Stomach (tissue), 9 donors: ENCODE results near the gene DYNC1H1. TPM values are rescaled to one million over a fixed set of nuclear protein-coding genes. Genes with fewer than 3 reads are reported as not detected.

Experiments
- DNase-seq, 2 donors: peaks; one replicate each; pipeline versions ENCODE4 v3.0.0 to v3.0.0-alpha.2; 2013 to 2019
- H3K27ac ChIP-seq, 5 donors: fragments of 200-600 bp in 4 of 5; sonication (generic) in 4 of 5; one replicate each; pipeline ENCODE4 v1.5.1; 2013 to 2019; ENCODE audit warnings: mild to moderate bottlenecking in 1 of 5, moderate library complexity in 1 of 5
- H3K27me3 ChIP-seq, 3 donors: fragments of 200-600 bp; sonication (generic); one replicate each; pipeline ENCODE4 v1.5.1; 2017 to 2019; ENCODE audit warnings: mixed run types in 1 of 3
- H3K36me3 ChIP-seq, 4 donors: fragments of 200-600 bp; sonication (generic); 1 replicate in 3 of 4; 2 replicates in 1 of 4; pipeline ENCODE4 v1.5.1; 2016 to 2019
- H3K4me1 ChIP-seq, 4 donors: fragments of 200-600 bp; sonication (generic); one replicate each; pipeline ENCODE4 v1.5.1; 2016 to 2019
- H3K4me3 ChIP-seq, 4 donors: fragments of 200-600 bp; sonication (generic) in 3 of 4; one replicate each; pipeline ENCODE4 v1.5.1; 2016 to 2019; ENCODE audit warnings: mild to moderate bottlenecking in 1 of 4
- H3K9me3 ChIP-seq, 4 donors: fragments of 200-600 bp; sonication (generic); one replicate each; pipeline ENCODE4 v1.5.1; 2016 to 2019
- EP300 ChIP-seq: sonication (generic); formaldehyde crosslinking; IDR thresholded peaks from one replicate; pipeline ENCODE4 v1.6.1; 2017; ENCODE audit warnings: antibody characterized with exemption
- POLR2A ChIP-seq, 4 donors: fragments of 450-650 bp; IDR thresholded peaks; one replicate each; pipeline ENCODE4 v1.6.1; 2016; ENCODE audit warnings: antibody characterized with exemption in 4 of 4, control low read depth in 2 of 4, mild to moderate bottlenecking in 1 of 4, moderate library complexity in 1 of 4
- POLR2AphosphoS5 ChIP-seq, 3 donors: sonication (generic); formaldehyde crosslinking; IDR thresholded peaks; one replicate each; pipeline ENCODE4 v1.6.1; 2016; ENCODE audit warnings: antibody characterized with exemption in 3 of 3
- WGBS, 5 donors: extraction: QIAGEN DNeasy Blood & Tissue Kit in 3 of 5; methylation state at CpG; one replicate each; pipeline versions ENCODE4 v1.1.5 to v1.1.7; 2013 to 2018; 5-methylcytosine and 5-hydroxymethylcytosine counted together
- intact Hi-C: fragments of 100-400 bp; cut with DNase I; formaldehyde crosslinking; loops from one replicate; pipeline ENCODE4 v1.15.1; 2023; ENCODE audit warnings: low total_unique reads
- polyA plus RNA-seq, 3 donors: library from polyadenylated mRNA; stranded (reverse); fragments of 200-250 nt; gene quantifications; one replicate each; pipeline ENCODE4 v1.2.3, GENCODE V29; 2013
- total RNA-seq, 5 donors: library from RNA; depleted of rRNA; stranded (reverse); fragments of >200 nt; gene quantifications; one replicate each; pipeline versions ENCODE4 v1.1.0 to v1.2.3, GENCODE V29; 2014 to 2016
- TF ChIP-seq, protein P1 (sequence below), 7 experiments: fragments of 450-650 bp in 4 of 7; fragments of 200-600 bp in 3 of 7; sonication (generic) in 3 of 7; IDR thresholded peaks; one replicate each; pipeline ENCODE4 v1.5.1; 2016 to 2019; ENCODE audit warnings: antibody characterized with exemption in 7 of 7, control low read depth in 2 of 7, mild to moderate bottlenecking in 1 of 7
- donor health status: healthy with polysubstance abuse.
- donor health status: Bipolar disorder and iron deficiency.
- donor health status: healthy.

The DYNC1H1 gene
- total and polyA plus RNA-seq, 8 donors, result 52.9 to 651 (median 332) TPM

DNA sequence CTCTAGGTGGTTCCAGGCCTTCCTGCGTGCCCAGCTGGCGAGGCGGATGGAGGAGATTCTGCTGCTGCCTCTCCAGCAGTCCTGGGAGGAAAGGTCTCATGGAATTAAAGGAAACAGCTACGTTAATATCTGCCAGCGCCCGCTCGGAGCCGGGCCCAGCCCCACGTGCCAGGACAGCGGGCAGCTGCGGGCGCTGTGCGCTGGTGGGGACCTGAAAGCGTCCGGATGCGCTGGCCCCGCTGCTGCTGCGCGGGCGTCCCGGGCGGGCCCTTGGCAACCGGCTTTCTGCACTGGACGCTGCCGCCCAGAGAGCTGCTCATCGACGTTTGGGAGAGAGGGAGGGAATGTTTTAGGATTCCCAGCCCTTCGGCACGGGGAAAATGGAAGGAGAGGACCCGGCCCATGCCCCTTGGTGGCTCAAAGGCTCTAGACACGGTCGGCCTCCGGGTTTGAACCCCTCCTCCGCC lies 8.6 kb upstream of the DYNC1H1 start:
- no peak for TF ChIP-seq EP300
- TF ChIP-seq, protein P1, sequence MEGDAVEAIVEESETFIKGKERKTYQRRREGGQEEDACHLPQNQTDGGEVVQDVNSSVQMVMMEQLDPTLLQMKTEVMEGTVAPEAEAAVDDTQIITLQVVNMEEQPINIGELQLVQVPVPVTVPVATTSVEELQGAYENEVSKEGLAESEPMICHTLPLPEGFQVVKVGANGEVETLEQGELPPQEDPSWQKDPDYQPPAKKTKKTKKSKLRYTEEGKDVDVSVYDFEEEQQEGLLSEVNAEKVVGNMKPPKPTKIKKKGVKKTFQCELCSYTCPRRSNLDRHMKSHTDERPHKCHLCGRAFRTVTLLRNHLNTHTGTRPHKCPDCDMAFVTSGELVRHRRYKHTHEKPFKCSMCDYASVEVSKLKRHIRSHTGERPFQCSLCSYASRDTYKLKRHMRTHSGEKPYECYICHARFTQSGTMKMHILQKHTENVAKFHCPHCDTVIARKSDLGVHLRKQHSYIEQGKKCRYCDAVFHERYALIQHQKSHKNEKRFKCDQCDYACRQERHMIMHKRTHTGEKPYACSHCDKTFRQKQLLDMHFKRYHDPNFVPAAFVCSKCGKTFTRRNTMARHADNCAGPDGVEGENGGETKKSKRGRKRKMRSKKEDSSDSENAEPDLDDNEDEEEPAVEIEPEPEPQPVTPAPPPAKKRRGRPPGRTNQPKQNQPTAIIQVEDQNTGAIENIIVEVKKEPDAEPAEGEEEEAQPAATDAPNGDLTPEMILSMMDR (IDR thresholded peaks at IDR 0.05), result no peak
- no peak for TF ChIP-seq POLR2AphosphoS5 (IDR thresholded peaks at IDR 0.05)
- no peak for TF ChIP-seq POLR2A (IDR thresholded peaks at IDR 0.05)
- Histone ChIP-seq H3K36me3 (peaks cover 0 to 10% (median 0%) of the 10 kb centered on the region in 4 donors), H3K27ac (no peak overlapping the region), H3K4me3 (no peak overlapping the region), H3K4me1 (peaks cover 0 to 13% (median 2%) of the 10 kb centered on the region in 4 donors), H3K27me3 (no peaks in the 10 kb centered on the region), H3K9me3 (no peaks in the 10 kb centered on the region)
- no peak for DNase-seq
- intact Hi-C loops, result loop anchor here (5.0 kb wide), 1 partner anchor 142 kb away; no protein-coding TSS in a partner anchor
- WGBS, 5 donors, result 77 to 82% (median 79%) methylated on average over 17 to 34 of the region's 34 CpGs

DNA sequence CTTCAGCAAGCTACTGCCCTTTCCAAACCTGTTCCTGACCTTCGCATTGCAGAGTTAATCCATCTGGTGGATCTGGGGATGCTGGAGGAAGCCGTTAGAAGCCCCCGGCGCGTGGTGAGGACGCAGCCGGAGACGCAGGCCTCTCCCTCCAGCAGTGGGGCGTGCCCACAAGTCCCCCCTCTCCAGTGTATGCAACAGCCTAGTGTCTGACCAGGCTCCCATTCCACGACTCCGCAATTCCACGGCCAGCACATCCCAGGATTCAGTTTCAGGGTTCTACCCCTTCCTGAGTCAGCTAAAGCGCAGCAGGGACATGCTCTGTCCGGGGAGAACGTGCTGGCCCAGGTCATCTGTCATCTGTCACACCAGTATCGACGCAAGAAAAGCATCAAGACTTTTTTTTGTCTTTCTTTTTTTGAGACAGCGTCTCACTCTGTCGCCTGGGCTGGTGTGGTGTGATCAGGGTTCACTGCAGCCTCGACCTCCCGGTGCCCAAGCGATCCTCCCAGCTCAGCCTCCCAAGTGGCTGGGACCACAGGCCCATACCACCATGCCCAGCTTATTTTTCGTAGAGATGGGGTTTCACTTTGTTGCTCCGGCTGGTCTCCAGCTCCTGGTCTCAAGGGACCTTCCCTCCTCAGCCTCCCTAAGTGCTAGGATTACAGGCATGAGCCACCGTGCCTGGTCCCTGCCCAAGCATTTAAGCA lies 8.0 kb upstream of the DYNC1H1 start:
- Histone ChIP-seq H3K27ac (no peak overlapping the region), H3K36me3 (peaks cover 0 to 10% (median 0%) of the 10 kb centered on the region in 4 donors), H3K27me3 (no peaks in the 10 kb centered on the region), H3K9me3 (no peaks in the 10 kb centered on the region), H3K4me1 (peaks cover 0 to 16% (median 3%) of the 10 kb centered on the region in 4 donors), H3K4me3 (no peak overlapping the region)
- TF ChIP-seq EP300 (no peak), POLR2A (IDR thresholded peaks at IDR 0.05) (no peak), POLR2AphosphoS5 (IDR thresholded peaks at IDR 0.05) (no peak)
- TF ChIP-seq, protein P1 (IDR thresholded peaks at IDR 0.05), result no peak
- WGBS, 5 donors, result 79 to 88% (median 84%) methylated on average over 21 to 25 of the region's 25 CpGs
- intact Hi-C loops, result loop anchor here (5.0 kb wide), 1 partner anchor 141 kb away; no protein-coding TSS in a partner anchor
- DNase-seq, result no peak

DNA sequence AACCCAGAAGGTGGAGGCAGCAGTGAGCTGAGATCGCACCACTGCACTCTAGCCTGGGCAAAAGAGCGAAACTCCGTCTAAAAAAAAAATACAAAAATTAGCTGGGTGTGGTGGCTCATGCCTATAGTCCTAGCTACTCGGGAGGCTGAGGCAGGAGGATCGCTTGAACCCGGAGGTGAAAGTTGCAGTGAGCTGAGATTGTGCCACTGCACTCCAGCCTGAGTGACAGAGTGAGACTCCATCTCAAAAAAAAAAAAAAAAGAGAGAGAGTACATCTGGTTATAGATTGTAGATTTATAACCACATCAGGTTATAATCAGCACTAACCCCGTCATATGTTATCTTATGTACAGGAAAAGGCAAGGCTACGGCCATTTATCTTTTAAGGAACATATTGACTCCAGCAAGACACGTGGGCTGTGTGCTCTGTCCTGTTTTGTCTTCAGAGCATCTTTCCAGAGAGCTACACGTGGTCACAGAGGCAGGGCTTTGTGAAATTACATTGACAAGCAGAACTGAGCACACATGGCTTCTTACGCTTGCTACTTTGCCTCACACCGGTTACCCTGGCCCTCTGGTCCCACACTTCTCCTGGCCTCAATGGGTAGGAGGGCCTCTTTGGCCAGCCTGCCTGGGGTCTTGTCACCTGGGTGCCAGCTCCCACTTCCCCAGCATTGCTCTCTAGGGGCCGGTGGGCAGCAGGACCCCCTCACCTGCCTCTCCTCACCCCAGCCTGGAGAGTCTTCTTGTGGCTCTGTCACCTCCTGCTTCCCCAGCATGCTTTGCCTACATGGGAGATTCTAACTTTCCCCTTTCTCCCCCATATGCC lies 6.8 kb upstream of the DYNC1H1 start:
- Histone ChIP-seq H3K4me3 (no peak overlapping the region), H3K36me3 (peaks cover 0 to 10% (median 0%) of the 10 kb centered on the region in 4 donors), H3K4me1 (peaks cover 8 to 28% (median 15%) of the 10 kb centered on the region in 4 donors), H3K27me3 (no peaks in the 10 kb centered on the region), H3K27ac (peak overlapping the region in 1 of 5 donors; percentile 46), H3K9me3 (no peaks in the 10 kb centered on the region)
- WGBS, 5 donors, result 68 to 83% (median 74%) methylated on average over 13 of the region's 13 CpGs
- TF ChIP-seq, protein P1 (IDR thresholded peaks at IDR 0.05), result no peak
- TF ChIP-seq POLR2AphosphoS5 (IDR thresholded peaks at IDR 0.05) (no peak), EP300 (no peak), POLR2A (IDR thresholded peaks at IDR 0.05) (no peak)
- intact Hi-C loops, result loop anchor here (5.0 kb wide), 1 partner anchor 140 kb away; no protein-coding TSS in a partner anchor
- DNase-seq, result no peak
